GM18873 (cell line): ENCODE results near the gene ROR1.

Experiments used
- ATAC-seq: cut with Tn5 transposase; IDR thresholded peaks from one replicate; pipeline ENCODE4 v1.9.1; 2021; ENCODE audit warnings: mild to moderate bottlenecking, moderate library complexity, moderate number of reproducible peaks; ENCODE audit not compliant: unreplicated experiment, low FRiP score

Gene ROR1

GRCh38 chr1:63921802-63922201 is 148.0 kb downstream of the ROR1 start:
- ATAC-seq, result no peak

DNA sequence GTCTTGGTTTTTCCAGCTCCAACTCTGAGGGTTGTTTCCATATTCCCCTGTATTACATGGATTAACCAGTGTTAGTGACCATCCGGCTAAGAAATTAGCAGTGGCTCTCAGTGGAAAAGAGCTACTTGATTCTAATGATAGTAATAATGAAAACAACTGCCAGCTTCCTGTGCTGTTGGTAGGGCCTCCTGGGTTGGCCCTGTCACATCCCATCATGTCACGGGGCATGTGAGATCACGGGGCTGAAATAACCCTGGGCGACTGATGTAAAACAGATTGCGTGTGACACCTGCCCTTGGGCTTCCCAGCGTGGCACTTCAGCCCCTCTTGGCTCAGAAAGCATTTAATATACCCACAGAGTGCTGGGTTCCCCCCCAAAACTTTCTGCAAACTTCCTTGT is 149.0 kb downstream of the ROR1 start:
- no peak for ATAC-seq

DNA sequence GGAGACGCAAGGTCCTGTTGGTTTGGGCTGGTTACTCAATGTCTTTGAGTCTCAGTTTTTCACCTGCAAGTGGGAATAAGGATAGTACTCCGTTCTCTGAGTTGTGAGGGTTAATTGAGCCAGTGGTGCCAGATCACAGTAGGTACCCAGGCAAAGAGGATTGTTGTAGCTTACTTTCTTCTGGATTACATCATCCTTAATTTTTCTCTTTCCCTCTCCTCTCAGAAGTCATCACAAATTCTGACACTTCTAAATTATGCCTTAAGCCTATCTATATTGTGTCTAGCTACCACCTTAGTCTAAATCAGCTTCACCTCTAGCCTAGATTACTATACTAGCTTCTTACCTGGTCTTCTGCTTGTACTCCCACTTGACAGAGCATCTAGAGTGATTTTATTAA is 149.5 kb downstream of the ROR1 start:
- ATAC-seq, result no peak

- no peak for ATAC-seq
These were observed 150.8 kb downstream of the ROR1 start for GRCh38 chr1:63924600-63924999.

DNA sequence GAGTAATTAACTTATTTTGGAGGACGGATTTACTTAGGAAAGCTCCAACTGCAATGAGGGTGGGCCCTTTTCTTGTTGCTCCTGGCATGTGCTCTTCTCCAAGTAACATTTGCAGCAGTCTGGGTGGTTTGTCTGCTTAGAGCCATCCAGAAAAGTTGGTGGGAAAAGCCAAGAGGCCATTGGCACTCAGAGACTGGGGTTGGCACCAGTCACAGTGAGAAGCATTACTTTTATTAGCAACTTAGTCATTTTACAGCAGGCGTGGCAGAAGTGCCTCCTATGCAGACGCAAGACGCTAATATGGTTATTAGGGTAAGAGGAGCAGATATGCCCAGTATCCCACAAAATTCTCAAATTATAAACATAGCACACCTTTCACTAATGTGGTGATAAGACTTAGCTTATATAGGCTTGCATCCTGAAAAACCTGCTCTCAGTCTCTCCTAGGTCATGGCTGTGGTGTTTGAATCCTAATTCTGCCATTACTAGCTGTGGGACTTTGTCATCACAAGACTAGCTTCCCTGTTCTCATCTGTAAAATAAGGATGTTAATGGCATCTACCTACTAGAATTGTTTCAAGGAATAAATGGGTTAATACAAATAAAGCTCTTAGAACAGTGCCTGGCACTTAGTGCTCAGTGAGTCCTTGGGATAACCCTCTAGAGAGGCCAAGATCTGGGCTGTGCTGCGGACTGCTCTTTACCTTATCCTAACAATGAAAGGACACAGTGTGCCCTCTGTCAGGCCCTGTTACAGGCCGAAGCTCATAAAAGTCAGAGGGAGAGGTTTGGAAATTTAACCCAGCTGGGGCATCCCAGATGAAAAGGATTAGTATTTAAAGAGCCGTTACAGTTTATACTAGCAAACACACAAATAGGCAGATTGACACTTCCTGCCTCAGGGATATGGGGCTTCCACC is 154.6 kb downstream of the ROR1 start:
- ATAC-seq, result no peak

- ATAC-seq, result no peak
These were observed 155.3 kb downstream of the ROR1 start for GRCh38 chr1:63929106-63929478.

DNA sequence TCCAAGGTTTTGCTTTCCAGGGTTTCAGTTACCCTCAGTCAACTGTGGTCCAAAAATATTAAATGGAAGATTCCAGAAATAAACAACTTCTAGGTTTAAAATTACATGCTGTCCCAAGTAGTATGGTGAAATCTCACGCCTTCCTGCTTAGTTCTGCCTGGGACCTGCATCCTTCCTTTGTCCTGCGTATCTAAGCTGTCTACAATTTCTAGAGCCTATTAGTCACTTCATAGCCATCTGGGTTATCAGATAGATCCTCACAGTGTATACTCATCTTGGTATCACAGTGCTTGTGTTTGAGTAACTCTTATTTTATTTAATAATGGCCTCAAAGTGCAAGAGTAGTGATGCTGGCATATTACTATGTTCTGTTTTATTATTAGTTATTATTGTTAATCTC is 157.7 kb downstream of the ROR1 start:
- ATAC-seq, result no peak

DNA sequence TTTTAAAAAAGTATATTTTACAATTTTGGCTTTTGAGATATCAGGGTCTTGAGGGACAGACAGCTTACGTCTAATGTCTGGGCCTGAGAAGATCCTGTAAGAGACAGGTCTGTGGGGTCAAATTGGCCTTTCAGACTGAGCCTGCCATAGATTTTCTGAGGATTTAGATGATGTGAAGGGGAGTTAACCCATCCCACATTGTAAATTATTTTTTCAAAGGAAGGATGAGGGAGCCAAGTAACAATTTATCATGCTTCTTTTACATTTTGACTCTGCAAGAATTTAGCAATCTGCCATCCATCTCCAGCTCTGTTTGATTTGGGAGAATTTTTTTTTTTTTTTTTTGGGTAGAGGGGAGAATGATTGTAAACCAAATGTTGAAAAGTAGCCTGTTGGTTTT is 160.9 kb downstream of the ROR1 start:
- no peak for ATAC-seq

- ATAC-seq, result peak; percentile 46
These were observed 161.3 kb downstream of the ROR1 start for GRCh38 chr1:63935143-63935542.

DNA sequence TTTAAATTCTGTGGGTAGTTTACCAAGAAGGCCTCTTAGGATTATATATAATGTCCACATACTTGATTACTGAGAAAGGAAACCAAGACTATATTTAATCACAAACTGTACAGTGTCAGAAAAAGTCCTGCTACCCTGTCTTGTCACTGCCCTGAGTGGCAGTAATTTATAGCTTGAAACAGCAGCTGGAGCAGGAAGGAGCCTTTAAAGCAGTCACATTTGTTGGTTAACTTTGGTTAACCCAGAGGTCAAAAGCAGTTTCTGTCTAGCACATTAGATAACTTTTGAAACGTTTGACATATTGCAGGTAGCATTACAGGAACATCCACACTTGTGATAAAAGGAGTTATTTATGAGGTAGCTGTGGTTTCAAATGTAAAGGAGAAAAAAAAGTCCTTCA is 161.7 kb downstream of the ROR1 start:
- peak; percentile 81 for ATAC-seq

GRCh38 chr1:63936276-63936675 is 162.5 kb downstream of the ROR1 start:
- ATAC-seq, result no peak

GRCh38 chr1:63936801-63937200 is 163.0 kb downstream of the ROR1 start:
- ATAC-seq, result no peak

- ATAC-seq, result no peak
These were observed 163.7 kb downstream of the ROR1 start for GRCh38 chr1:63937461-63938022.

DNA sequence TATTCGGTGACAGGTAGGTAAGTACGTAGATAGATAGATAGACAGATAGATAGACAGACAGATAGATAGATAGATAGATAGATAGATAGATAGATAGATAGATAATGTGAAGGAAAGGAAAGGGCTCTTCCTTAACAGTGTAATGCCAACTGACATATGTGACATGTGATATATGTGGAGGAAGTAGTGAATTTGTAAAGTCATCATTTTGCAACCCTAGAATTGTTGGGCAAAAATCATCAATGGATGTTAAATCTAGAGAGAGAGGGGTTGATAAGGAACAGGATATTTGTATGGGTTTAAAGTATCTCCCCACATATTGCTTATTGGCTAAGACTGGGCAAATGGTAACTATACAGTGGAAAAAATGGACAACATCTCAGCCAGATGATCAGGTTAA is 166.6 kb downstream of the ROR1 start:
- no peak for ATAC-seq

GRCh38 chr1:63943393-63943792 is 169.6 kb downstream of the ROR1 start:
- no peak for ATAC-seq

DNA sequence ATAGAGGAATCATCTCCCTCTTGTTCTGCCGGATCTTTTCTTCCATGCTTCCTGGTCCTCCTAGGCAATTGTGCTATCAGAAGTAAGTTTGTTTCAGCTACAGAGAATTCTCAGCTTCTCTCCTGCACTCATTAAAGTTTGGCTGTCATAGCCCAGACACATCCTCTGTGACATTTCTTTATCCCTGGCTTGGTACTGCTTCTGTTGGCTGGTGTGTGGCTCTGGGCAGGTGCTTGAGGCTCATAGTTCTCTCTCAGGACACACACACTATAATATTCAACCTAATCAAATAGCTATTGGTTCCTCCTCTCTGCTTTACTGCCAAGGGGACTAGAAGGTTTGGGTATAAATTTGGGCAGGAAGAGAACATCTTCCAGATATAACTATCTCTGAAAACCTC is 172.1 kb downstream of the ROR1 start:
- no peak for ATAC-seq

GRCh38 chr1:63946866-63947491 is 173.2 kb downstream of the ROR1 start:
- ATAC-seq, result no peak

DNA sequence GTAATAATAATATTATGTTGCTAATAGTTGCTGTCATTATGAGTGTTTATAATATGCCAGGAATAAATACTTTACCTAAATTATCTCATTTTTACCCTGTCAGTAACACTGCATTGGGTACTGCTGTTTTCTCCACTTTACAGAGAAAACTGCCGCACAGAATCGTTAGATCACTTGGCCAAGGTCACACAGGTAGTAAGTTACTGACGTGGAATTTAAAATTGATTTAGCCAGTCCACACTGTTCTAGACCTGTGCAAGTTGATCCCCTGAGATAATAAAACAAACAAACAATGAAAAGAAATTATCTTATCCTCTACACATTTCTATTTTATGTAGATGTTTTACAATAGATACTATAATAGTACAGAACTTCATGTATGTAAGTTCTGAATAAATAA is 174.1 kb downstream of the ROR1 start:
- ATAC-seq, result no peak

DNA sequence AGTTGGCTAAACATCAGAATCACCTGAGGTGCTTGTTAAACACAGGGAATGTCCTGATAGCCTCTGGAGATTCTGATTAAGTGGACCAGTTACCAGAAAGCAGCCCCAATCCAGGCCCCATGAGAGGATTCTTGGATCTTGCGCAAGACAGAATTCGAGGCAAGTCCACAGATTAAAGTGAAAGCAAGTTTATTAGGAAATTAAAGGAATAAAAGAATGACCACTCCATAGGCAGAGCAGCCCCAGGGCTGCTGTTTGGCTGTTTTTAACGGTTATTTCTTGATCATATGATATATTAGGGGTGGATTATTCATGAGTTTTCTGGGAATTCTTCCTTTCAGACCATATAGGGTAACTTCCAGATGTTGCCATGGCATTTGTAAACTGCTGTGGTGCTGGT is 176.2 kb downstream of the ROR1 start:
- no peak for ATAC-seq

DNA sequence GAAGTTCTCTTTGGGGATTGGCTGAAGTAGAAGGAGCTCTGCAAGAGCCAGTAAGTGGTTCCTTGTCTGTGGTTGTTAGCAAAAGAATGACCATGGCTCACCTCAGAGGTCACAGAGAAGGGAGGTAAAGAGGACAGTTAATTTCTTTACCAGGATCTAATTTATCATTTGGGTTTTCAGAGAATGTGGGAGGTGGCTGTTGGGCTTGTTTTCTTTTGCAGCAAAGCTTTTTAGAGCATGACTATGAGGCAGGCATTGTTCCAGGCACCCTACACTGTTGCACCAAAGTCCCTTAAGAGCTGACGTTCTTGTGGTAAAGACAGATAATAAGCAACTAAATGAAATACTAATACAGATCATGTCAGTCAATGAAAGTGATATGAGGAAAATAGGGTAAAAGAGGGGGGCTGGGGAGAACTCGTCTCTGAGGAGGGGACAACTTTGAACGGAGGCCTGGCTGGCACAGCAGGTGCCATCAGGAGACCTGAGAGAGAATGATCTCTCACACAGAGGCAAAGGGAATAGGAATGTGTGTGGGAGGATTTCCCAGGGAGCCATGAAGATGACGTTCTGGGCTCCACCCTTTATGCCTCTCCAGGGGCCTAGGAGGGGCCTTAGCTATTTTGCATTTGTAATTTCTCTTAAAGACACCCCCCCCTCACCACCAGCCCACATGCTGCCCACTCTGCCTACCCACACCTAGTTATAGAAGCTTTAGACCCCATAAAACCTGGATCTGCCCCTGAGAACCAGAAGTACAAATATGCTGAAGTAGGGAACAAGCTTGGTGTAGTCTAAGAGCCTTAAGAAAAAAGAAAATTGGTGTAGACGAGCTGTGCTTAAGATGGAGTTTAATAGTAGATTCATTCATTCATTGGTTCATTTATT is 177.5 kb downstream of the ROR1 start:
- no peak for ATAC-seq

- no peak for ATAC-seq
These were observed 180.4 kb downstream of the ROR1 start for GRCh38 chr1:63954187-63954586.
